Fibroblast of villous mesenchyme (primary cell): ENCODE results near the gene PTH1R. TPM values are rescaled to one million over a fixed set of nuclear protein-coding genes. Genes with fewer than 3 reads are reported as not detected.

Experiments used
- DNase-seq: peaks from one replicate; pipeline ENCODE4 v3.0.0-alpha.2; 2010; ENCODE audit warnings: low read depth
- H3K4me3 ChIP-seq: 2 replicates; pipeline ENCODE4 v1.5.1; 2011; ENCODE audit warnings: low read depth, mild to moderate bottlenecking, low read length
- CTCF ChIP-seq: IDR thresholded peaks from 2 replicates; pipeline ENCODE4 v1.5.1; 2012; ENCODE audit warnings: low read depth, mild to moderate bottlenecking, low read length; ENCODE audit not compliant: insufficient read depth
- total RNA-seq: library from RNA; depleted of rRNA; stranded (reverse); fragments of >200 nt; gene quantifications from 2 replicates; pipeline ENCODE4 v1.2.3, GENCODE V29; 2012

PTH1R gene
- total RNA-seq, 1 donor, result 2.6 TPM

GRCh38 chr3:46884427-46884826 lies 6.9 kb downstream of the PTH1R start:
- DNase-seq, result no peak
- no peak overlapping the region for H3K4me3 ChIP-seq
- TF ChIP-seq CTCF, result no peak

- no peak overlapping the region for H3K4me3 ChIP-seq
- TF ChIP-seq CTCF, result no peak
- DNase-seq, result no peak
These were observed 7.4 kb downstream of the PTH1R start for GRCh38 chr3:46884929-46885328.

- H3K4me3 ChIP-seq, result no peak overlapping the region
- no peak for TF ChIP-seq CTCF
- no peak for DNase-seq
These were observed 8.1 kb downstream of the PTH1R start for GRCh38 chr3:46885612-46886011.

- DNase-seq, result no peak
- no peak for TF ChIP-seq CTCF
- H3K4me3 ChIP-seq, result no peak overlapping the region
These were observed 10.5 kb downstream of the PTH1R start for GRCh38 chr3:46887980-46888494.

GRCh38 chr3:46888705-46889104 lies 11.2 kb downstream of the PTH1R start:
- no peak overlapping the region for H3K4me3 ChIP-seq
- no peak for TF ChIP-seq CTCF
- no peak for DNase-seq

GRCh38 chr3:46889381-46890110 lies 12.0 kb downstream of the PTH1R start:
- no peak for DNase-seq
- H3K4me3 ChIP-seq, result no peak overlapping the region

More at GRCh38 chr3:46889381-46890110, 12.0 kb downstream of the PTH1R start:
- no peak for TF ChIP-seq CTCF
